IPS DF 19.7 (cell line): Measurements from ENCODE around the gene TAS2R40.
"Not testable (repeated sequence)": the region's sequence is repeated elsewhere in the genome, so short reads cannot be mapped to it uniquely, and the experiment has no call there.

Experiments
- DNase-seq: peaks from one replicate; pipeline ENCODE4 v3.0.0-alpha.2; 2013; ENCODE audit warnings: low read depth, low spot score

Gene TAS2R40

GRCh38 chr7:143221737-143222136 is at the start of gene TAS2R40:
Gene TAS2R40 (plus strand): TSS chr7:143222037. CDS start chr7:143222079, 42 bp downstream.
- DNase-seq = no peak

DNA sequence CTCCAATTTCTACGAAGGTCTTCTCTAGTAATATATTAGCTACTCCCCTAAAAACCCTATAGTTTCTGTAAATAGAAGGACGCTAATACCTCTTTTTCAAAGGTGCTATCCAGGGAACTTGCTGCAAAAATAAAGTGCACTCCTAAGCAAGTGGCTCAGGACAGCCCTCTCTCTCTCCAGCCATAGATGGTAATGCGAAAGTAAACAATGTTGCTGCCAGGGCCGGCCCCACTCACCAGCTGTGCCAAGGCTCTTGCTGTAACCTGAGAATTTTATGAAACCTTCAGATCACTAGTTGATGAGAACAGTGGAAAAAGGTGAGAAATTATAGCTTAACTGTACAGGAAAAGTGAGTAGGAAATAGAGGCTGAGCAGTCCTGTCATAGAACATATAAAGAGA is 49.5 kb upstream of the TAS2R40 start:
- DNase-seq = no peak

GRCh38 chr7:143176128-143176527 is 45.7 kb upstream of the TAS2R40 start:
- DNase-seq = no peak

DNA sequence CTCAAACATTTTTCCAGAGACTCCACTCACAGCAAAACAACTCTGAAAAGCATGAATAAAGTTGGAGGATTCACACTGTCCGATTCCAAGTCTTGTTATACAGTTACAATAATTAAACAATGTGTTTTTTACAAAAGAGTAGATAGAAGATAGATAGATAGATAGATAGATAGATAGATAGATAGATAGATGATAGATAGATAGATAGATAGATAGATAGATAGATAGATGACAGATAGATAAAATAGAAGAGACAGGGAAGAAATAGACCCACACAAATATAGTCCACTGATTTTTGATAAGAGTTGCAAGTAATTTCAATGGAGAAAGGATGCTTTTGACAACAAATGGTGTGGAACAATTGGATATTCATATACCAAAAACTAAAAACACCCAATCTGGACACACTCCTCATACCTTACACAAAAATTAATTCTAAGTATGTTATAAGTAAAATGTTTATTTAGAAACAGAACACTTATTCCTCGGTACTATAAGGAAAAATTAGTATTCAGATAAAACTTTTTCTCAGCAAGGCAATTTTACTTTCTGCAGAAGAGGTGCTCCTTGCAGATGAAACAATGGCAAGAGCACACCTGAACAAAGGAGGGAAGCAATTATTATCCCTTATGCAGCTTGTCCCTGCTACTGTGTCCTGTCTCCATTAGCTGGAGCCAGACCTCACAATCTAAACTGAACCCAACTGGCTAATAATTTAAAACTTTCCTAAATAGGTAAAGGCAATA is 44.3 kb upstream of the TAS2R40 start:
- DNase-seq = no peak

- DNase-seq = not testable (repeated sequence)
Measured at GRCh38 chr7:143180771-143181170, 41.1 kb upstream of the TAS2R40 start.

GRCh38 chr7:143181349-143181748 is 40.5 kb upstream of the TAS2R40 start:
- no peak for DNase-seq

DNA sequence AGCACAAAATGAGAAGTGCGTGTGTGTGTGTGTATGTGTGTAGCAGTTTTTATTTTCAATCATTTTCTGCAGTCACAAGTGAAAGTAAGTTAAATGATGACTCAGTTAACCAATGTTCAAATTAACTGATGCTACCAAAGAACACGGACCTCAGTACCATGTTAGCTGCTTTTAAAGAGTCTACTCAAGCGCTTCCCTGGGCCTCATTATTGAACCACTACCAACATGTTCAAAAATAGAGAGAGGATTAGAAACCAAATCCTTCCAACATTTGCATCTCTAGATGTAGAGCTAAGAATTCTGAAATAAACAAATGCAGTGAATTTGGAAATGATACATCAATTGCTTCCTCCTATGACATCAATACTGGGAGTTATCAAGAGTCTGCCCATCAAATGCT is 38.8 kb upstream of the TAS2R40 start, which contains the start of gene TAS2R39:
Gene TAS2R39 (plus strand): TSS at position 396 of the 400 bp plus-strand sequence. CDS start 0 bp downstream, at position 396.
- no peak for DNase-seq

GRCh38 chr7:143185551-143185950 is 36.3 kb upstream of the TAS2R40 start:
- no peak for DNase-seq

GRCh38 chr7:143188994-143189393 is 32.8 kb upstream of the TAS2R40 start:
- no peak for DNase-seq

- no peak for DNase-seq
Measured at GRCh38 chr7:143193880-143194279, 28.0 kb upstream of the TAS2R40 start.

- DNase-seq = no peak
Measured at GRCh38 chr7:143199040-143199439, 22.8 kb upstream of the TAS2R40 start.

DNA sequence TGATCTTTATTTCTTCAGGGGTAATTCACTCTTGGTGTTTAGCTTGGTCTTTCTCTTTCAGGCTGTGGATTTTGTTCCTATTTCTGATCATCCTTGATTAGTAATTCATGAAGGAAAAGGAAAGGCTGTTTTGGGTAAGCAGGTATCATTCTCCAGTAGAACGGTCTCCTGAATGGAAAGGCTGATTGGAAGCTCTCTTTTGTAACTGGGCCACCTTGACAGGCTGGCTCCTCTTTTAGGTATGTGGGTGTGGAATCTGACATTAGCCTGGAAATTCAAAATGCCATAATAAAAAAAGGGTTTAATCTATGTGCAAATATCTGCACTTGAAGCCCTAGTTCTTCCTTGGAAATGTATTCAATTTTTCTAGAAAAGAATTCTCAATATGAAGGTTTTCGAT is 19.7 kb upstream of the TAS2R40 start:
- no peak for DNase-seq

DNA sequence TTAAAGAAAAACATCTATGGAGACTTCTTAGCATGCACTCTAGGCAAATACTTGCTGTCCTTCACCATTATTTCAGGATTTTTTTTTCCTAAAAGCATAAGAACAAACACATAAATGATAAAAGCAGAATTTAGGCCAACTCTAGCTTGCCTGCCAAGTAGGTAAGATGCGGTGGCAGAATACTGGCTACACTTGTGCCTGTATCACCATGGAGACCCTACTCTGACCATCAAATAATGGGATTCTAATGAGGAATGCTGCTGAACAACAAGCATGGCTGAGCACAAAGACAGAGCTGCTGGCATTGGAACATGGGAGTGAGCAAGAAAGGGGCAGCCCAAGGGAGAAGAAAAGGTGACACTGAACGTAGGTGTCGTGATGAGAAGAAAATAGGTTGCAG is 18.5 kb upstream of the TAS2R40 start:
- DNase-seq = no peak

GRCh38 chr7:143205560-143206293 is 16.1 kb upstream of the TAS2R40 start:
- DNase-seq = no peak

- no peak for DNase-seq
Measured at GRCh38 chr7:143210541-143210940, 11.3 kb upstream of the TAS2R40 start.

DNA sequence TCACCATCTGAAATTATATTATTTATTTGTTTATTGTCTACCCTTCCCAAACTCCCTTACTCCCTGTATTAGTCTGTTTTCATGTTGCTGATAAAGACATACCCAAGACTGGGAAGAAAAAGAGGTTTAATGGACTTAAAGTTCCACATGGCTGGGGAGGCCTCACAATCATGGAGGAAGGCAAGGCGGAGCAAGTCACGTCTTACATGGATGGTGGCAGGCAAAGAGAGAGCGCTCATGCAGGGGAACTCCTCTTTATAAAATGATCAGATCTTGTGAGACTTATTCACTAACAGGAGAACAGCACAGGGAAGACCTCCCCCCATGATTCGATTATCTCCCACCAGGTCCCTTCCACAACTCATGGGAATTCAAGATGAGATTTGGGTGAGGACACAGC is 8.4 kb upstream of the TAS2R40 start:
- DNase-seq = not testable (repeated sequence)

- DNase-seq = peak; percentile 47
Measured at GRCh38 chr7:143214789-143215679, 6.8 kb upstream of the TAS2R40 start.

GRCh38 chr7:143216151-143216550 is 5.7 kb upstream of the TAS2R40 start:
- no peak for DNase-seq

DNA sequence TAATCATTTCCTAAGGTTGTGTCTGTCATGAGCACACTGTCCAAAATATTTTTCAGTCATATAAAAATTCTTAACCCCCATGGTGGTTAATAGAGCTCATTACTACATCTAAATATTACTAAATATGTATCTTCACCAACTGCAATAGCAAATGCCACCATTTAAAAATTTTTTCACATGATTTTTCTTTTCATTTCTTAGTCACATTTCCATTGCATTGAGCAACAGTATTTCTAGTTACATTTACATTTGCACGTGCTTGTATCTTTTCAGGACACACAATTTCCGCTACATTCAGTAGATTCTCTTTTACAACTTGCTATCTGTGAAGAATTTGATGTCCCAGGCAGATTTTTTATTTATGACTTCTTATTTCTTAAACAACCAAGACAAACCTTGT is 5.2 kb upstream of the TAS2R40 start:
- DNase-seq = no peak

GRCh38 chr7:143217806-143218205 is 4.0 kb upstream of the TAS2R40 start:
- no peak for DNase-seq

DNA sequence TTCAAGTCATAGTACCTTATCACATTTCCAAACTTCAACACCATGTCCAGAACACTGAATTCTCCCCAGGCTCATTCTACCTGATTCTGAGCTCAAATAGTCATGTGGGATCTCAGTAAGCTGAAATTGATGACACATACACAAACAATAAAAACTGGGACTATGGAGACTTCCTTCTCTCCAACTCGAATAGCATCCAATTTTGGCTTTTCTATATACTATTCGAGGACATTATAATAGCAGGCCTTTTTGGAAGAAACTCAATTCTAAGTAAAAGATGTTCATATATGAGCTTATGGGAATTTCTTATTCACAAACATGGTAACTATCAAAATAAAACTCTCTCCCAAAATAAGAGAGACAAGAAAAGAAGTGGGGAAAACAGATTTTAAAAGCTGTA is 551 bp upstream of the TAS2R40 start:
- DNase-seq = no peak

- no peak for DNase-seq
Measured at GRCh38 chr7:143222782-143223181, 945 bp downstream of the TAS2R40 start.
